Omental fat pad (tissue), 4 donors: ENCODE data around the gene AP2M1. TPM values are rescaled to one million over a fixed set of nuclear protein-coding genes. Genes with fewer than 3 reads are reported as not detected.

Experiments
- ATAC-seq: fragments of 150-250 bp; one replicate; pipeline ENCODE4 v1.9.1; 2016; ENCODE audit warnings: mild to moderate bottlenecking, moderate library complexity; ENCODE audit not compliant: low FRiP score
- DNase-seq: peaks from one replicate; pipeline ENCODE4 v3.0.0-alpha.2; 2019; ENCODE audit warnings: low spot score
- CTCF ChIP-seq, 3 donors: fragments of 450-650 bp; IDR thresholded peaks; one replicate each; pipeline ENCODE4 v1.5.1; 2016 to 2017; ENCODE audit warnings: antibody characterized with exemption in 3 of 3, mild to moderate bottlenecking in 3 of 3, moderate library complexity in 2 of 3
- total RNA-seq, 4 donors: library from RNA; depleted of rRNA; stranded (reverse); fragments of >200 nt; gene quantifications; one replicate each; pipeline ENCODE4 v1.1.0, GENCODE V29; 2016

Gene AP2M1
- total RNA-seq, 4 donors from 2014 or later: 240 to 284 (median 246) TPM

GRCh38 chr3:184174284-184174645 lies 390 bp upstream of the AP2M1 start:
- no peak for DNase-seq
- no peak for ATAC-seq
- TF ChIP-seq CTCF (IDR thresholded peaks at IDR 0.05): no peak

GRCh38 chr3:184175506-184175905 lies 851 bp downstream of the AP2M1 start:
- DNase-seq: no peak
- TF ChIP-seq CTCF (IDR thresholded peaks at IDR 0.05): no peak
- no peak for ATAC-seq

- no peak for TF ChIP-seq CTCF (IDR thresholded peaks at IDR 0.05)
- ATAC-seq (no peak), DNase-seq (no peak)
Observed at GRCh38 chr3:184175981-184176376, 1.3 kb downstream of the AP2M1 start.

GRCh38 chr3:184176377-184177330 lies 2.0 kb downstream of the AP2M1 start:
- no peak for DNase-seq
- no peak for TF ChIP-seq CTCF (IDR thresholded peaks at IDR 0.05)
- ATAC-seq: peak; percentile 83

GRCh38 chr3:184177331-184177731 lies 2.7 kb downstream of the AP2M1 start:
- no peak for TF ChIP-seq CTCF (IDR thresholded peaks at IDR 0.05)
- ATAC-seq (no peak), DNase-seq (no peak)

GRCh38 chr3:184177767-184178306 lies 3.2 kb downstream of the AP2M1 start:
- no peak for DNase-seq
- no peak for TF ChIP-seq CTCF (IDR thresholded peaks at IDR 0.05)
- no peak for ATAC-seq
